NCI-H2107 treated with DMSO at 0.1 percent for 48 hours (cell line): ENCODE measurements around the gene TPSG1.

Experiments
- DNase-seq: peaks from one replicate; lab custom pipeline; 2025; ENCODE audit not compliant: unreplicated experiment; lab: John Stamatoyannopoulos, UW

Gene TPSG1

GRCh38 chr16:1180549-1181403, 44.3 kb downstream of the TPSG1 start:
- DNase-seq: no peak

DNA sequence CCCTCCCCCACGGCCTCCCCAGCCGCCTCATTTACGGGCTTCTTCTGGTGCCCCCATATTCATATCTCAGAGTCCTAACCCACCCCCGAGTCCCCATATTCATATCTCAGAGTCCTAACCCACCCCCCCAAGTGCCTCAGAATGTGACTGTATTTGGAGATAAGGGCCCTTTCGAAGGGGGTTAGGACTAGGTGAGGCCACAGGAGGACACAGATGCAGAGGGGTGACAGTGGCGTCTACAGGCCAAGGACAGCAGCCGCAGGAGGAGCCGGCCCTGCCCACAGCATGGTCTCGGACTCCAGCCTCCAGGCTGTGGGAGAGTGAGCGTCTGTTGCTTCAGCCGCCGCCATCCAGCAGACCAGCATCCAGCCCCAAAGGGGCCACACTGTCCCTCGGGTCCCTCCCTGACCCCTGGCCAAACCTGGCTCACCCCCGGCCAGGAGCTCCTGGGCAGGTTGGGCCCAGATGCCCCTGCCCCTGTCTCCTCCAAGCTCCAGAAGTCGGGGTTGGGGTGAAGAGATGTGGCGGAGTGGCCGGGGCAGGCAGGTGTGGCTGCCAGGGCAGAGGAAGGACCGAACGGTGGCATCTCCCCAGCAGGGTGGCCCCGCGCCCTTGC, 46.7 kb downstream of the TPSG1 start:
- no peak for DNase-seq

DNA sequence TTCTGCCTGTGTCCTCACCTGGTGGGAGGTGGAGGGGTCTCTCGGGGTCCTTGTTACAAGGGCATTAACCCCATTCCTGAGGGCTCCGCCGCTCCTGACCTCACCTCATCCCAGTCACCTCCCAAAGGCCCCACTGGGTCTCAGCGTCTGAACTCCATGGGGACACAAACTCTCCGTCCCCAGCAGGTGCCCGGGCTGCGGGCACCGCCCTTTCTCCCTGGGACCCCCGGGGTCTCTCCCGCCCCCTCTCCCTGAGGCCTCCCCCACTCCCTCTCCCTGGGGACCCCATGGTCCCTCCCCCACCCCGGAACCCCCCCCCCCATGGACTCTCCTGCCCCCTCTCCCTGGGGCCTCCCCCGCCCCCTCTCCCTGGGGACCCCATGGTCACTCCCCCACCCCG, 47.3 kb downstream of the TPSG1 start:
- DNase-seq: no peak

DNA sequence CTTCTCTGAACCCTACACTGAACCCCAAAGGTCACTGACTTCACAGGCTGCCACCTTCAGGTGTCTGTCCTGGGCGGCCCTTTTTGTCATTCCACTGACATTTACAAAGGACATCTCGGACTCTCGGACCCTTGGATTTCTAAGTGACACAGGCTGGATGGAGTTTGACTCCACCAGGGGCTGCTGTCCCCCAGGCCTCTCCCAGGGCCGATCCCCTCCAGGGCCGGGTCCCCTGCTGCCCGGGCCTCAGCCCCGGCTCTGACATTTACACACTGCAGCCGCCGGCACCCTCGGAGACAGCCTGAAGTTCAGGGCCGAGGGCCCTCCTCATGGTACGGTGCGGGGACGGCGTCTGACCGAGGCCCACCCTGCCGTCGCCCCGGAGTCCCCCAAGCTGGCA, 48.0 kb downstream of the TPSG1 start:
- no peak for DNase-seq

DNA sequence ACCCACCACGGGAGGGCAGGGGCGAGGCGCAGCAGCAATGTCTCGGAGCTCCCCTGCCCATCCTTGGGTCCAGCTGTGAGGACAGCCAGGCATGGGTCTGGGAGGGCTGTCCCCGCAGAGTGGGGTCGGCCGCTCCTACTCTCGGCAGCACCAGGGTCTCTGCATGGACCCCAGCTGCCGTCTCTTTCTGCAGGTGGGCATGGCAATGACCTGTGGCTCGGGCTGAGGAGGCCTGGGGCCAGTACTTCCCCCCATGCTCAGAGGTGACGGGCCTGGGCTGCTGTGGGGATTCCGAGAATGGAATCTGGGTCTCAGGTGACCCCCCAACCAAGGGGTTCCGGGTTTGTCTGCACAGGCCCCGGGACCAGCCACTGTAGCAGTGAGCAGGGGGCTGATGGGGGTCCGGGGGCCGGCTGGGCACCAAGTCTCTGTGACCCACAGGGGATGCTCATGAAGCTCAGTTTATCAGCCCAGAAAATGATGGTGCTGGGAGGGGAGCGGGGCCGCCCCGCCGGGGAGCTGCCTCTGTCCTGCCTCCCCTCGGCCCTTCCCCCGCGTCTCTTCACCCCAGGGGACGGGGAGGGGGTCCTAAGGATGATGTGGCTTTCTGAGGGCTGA, 48.7 kb downstream of the TPSG1 start:
- no peak for DNase-seq

- DNase-seq: no peak
These were observed 49.3 kb downstream of the TPSG1 start for GRCh38 chr16:1175566-1176279.

- no peak for DNase-seq
These were observed 50.4 kb downstream of the TPSG1 start for GRCh38 chr16:1174477-1175357.

DNA sequence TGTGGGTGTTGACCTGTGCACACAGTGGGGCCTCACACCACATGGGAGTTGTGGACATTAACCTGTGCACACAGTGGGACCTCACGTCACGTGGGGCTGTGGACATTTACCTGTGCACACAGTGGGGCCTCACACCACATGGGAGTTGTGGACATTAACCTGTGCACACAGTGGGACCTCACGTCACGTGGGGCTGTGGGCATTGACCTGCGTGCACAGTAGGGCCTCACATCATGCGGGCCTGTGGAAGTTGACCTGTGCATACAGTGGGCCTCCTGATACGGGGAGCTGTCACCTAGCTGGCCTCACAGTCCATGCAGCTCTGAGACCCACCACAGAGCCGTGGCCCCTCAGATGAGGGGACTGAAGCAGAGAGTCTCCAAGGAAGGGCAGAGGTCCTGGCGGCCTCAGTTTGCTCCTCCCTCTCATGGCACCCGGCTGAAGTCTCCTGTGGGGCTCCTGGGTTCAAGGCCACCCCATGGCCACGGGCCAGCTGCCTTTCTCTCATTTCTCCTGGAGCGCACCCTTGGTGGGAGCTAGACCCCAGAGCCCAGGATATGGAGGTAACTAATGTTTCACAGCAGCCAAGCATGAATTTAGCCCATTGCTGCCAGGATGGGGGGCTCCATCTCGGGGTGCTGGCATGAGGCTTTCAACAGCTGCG, 51.1 kb downstream of the TPSG1 start:
- DNase-seq: no peak

GRCh38 chr16:1172651-1173050, 52.4 kb downstream of the TPSG1 start:
- DNase-seq: no peak

DNA sequence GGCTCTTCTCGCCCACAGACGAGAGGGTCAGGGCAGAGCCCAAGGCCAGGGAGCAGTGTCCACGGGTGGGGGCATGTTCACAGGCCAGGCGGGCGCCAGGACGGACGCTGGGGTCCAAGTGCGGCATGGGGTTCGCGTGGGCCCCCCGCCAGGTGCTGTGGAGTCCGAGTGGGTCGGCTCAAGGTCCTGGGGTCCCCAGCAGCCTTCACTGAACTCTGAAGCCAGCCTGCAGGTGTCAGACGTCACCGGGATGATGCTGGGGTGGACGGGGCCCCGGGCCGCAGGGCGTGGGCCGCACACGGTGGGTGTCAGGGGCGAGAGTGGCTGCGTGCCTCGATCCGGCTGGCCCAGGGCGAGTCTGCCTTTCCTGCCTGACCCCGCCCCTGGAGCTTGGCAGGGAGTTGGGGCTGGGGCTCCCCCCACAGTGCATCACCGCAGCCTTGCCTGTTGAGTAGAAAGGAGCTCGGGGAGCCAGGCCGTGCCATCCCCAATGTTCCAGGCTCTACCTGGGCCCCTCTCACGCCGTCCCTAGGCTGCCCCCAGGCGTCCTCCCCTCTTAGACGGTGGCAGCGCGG, 53.1 kb downstream of the TPSG1 start:
- no peak for DNase-seq
